Duodenal mucosa (tissue), 2 donors: Measurements from ENCODE around the gene ACAA1.

Experiments used
- H3K27ac ChIP-seq: one replicate; pipeline ENCODE4 v1.7.0; 2013; ENCODE audit warnings: low read depth, low read length
- H3K27me3 ChIP-seq, 2 donors: one replicate each; pipeline ENCODE4 v1.7.0; 2013; ENCODE audit warnings: low read length in 2 of 2, control low read depth in 1 of 2; ENCODE audit not compliant: insufficient read depth in 2 of 2, control insufficient read depth in 1 of 2
- H3K36me3 ChIP-seq, 2 donors: one replicate each; pipeline ENCODE4 v1.7.0; 2013; ENCODE audit warnings: low read length in 2 of 2, control low read depth in 1 of 2; ENCODE audit not compliant: insufficient read depth in 2 of 2, control insufficient read depth in 1 of 2
- H3K4me1 ChIP-seq, 2 donors: one replicate each; pipeline ENCODE4 v1.7.0; 2013; ENCODE audit warnings: low read length in 2 of 2, control low read depth in 1 of 2; ENCODE audit not compliant: insufficient read depth in 2 of 2, control insufficient read depth in 1 of 2
- H3K4me3 ChIP-seq, 2 donors: one replicate each; pipeline ENCODE4 v1.7.0; 2013; ENCODE audit warnings: low read length in 2 of 2, low read depth in 1 of 2
- H3K9ac ChIP-seq, 2 donors: one replicate each; pipeline ENCODE4 v1.7.0; 2013; ENCODE audit warnings: low read length in 2 of 2, low read depth in 1 of 2
- H3K9me3 ChIP-seq, 2 donors: one replicate each; pipeline ENCODE4 v1.7.0; 2013; ENCODE audit warnings: low read length in 2 of 2, control low read depth in 1 of 2; ENCODE audit not compliant: control insufficient read depth in 1 of 2

The ACAA1 gene

GRCh38 chr3:38102444-38102814, 34.5 kb downstream of the ACAA1 start:
- Histone ChIP-seq H3K27ac (no peak overlapping the region), H3K9ac (no peak overlapping the region), H3K4me1 (no peaks in the 10 kb centered on the region), H3K4me3 (no peak overlapping the region), H3K27me3 (peaks cover 0 to 3% of the 10 kb centered on the region in 2 donors), H3K36me3 (no peaks in the 10 kb centered on the region), H3K9me3 (peaks cover 0 to 3% of the 10 kb centered on the region in 2 donors)

- H3K4me3 ChIP-seq = no peak overlapping the region
- no peak overlapping the region for H3K27ac ChIP-seq
- H3K4me1 ChIP-seq = no peaks in the 10 kb centered on the region
- H3K9me3 ChIP-seq = peaks cover 0 to 3% of the 10 kb centered on the region in 2 donors
- no peak overlapping the region for H3K9ac ChIP-seq
- H3K27me3 ChIP-seq = peaks cover 0 to 3% of the 10 kb centered on the region in 2 donors
- H3K36me3 ChIP-seq = no peaks in the 10 kb centered on the region
Measured at GRCh38 chr3:38101811-38102443, 35.0 kb downstream of the ACAA1 start.

GRCh38 chr3:38100498-38100897, 36.4 kb downstream of the ACAA1 start:
- H3K36me3 ChIP-seq = no peaks in the 10 kb centered on the region
- peaks cover 0 to 3% of the 10 kb centered on the region in 2 donors for H3K27me3 ChIP-seq
- no peak overlapping the region for H3K9ac ChIP-seq
- no peak overlapping the region for H3K4me3 ChIP-seq
- H3K4me1 ChIP-seq = no peaks in the 10 kb centered on the region
- no peak overlapping the region for H3K27ac ChIP-seq
- no peaks in the 10 kb centered on the region for H3K9me3 ChIP-seq

- H3K9me3 ChIP-seq = no peaks in the 10 kb centered on the region
- no peaks in the 10 kb centered on the region for H3K36me3 ChIP-seq
- H3K4me1 ChIP-seq = no peaks in the 10 kb centered on the region
- no peak overlapping the region for H3K9ac ChIP-seq
- H3K27me3 ChIP-seq = peaks cover 0 to 3% of the 10 kb centered on the region in 2 donors
- no peak overlapping the region for H3K27ac ChIP-seq
- no peak overlapping the region for H3K4me3 ChIP-seq
Measured at GRCh38 chr3:38099518-38099917, 37.4 kb downstream of the ACAA1 start.

GRCh38 chr3:38098376-38098723, 38.6 kb downstream of the ACAA1 start:
- Histone ChIP-seq H3K27me3 (peaks cover 0 to 3% of the 10 kb centered on the region in 2 donors), H3K9ac (no peak overlapping the region), H3K4me1 (no peaks in the 10 kb centered on the region), H3K9me3 (no peaks in the 10 kb centered on the region), H3K27ac (no peak overlapping the region), H3K36me3 (no peaks in the 10 kb centered on the region), H3K4me3 (no peak overlapping the region)

- H3K27me3 ChIP-seq = peaks cover 0 to 3% of the 10 kb centered on the region in 2 donors
- no peak overlapping the region for H3K27ac ChIP-seq
- no peaks in the 10 kb centered on the region for H3K9me3 ChIP-seq
- H3K36me3 ChIP-seq = no peaks in the 10 kb centered on the region
- H3K4me3 ChIP-seq = no peak overlapping the region
- no peaks in the 10 kb centered on the region for H3K4me1 ChIP-seq
- H3K9ac ChIP-seq = no peak overlapping the region
Measured at GRCh38 chr3:38097446-38098375, 39.2 kb downstream of the ACAA1 start.

GRCh38 chr3:38095669-38096483, 41.1 kb downstream of the ACAA1 start:
- Histone ChIP-seq H3K27me3 (peaks cover 0 to 3% of the 10 kb centered on the region in 2 donors), H3K36me3 (no peaks in the 10 kb centered on the region), H3K4me1 (no peaks in the 10 kb centered on the region), H3K27ac (no peak overlapping the region), H3K9ac (no peak overlapping the region), H3K4me3 (no peak overlapping the region), H3K9me3 (no peaks in the 10 kb centered on the region)

GRCh38 chr3:38094999-38095398, 41.9 kb downstream of the ACAA1 start:
- Histone ChIP-seq H3K27ac (no peak overlapping the region), H3K9me3 (no peaks in the 10 kb centered on the region), H3K4me3 (no peak overlapping the region), H3K36me3 (no peaks in the 10 kb centered on the region), H3K27me3 (peaks cover 0 to 3% of the 10 kb centered on the region in 2 donors), H3K4me1 (no peaks in the 10 kb centered on the region), H3K9ac (no peak overlapping the region)

- H3K4me3 ChIP-seq = no peak overlapping the region
- no peak overlapping the region for H3K9ac ChIP-seq
- H3K36me3 ChIP-seq = no peaks in the 10 kb centered on the region
- no peak overlapping the region for H3K27ac ChIP-seq
- no peaks in the 10 kb centered on the region for H3K9me3 ChIP-seq
- H3K4me1 ChIP-seq = no peaks in the 10 kb centered on the region
- no peaks in the 10 kb centered on the region for H3K27me3 ChIP-seq
Measured at GRCh38 chr3:38090453-38090852, 46.5 kb downstream of the ACAA1 start.

- Histone ChIP-seq H3K4me1 (no peaks in the 10 kb centered on the region), H3K27me3 (no peaks in the 10 kb centered on the region), H3K9ac (no peak overlapping the region), H3K27ac (no peak overlapping the region), H3K4me3 (no peak overlapping the region), H3K9me3 (peaks cover 0 to 4% of the 10 kb centered on the region in 2 donors), H3K36me3 (no peaks in the 10 kb centered on the region)
Measured at GRCh38 chr3:38089163-38089562, 47.8 kb downstream of the ACAA1 start.
